ENCODE data around the gene NUP85.

GRCh38 chr17:75199886-75200618 lies 5.4 kb upstream of the NUP85 start:
- no peak for TF ChIP-seq POLR2AphosphoS5 (IDR thresholded peaks at IDR 0.05; ENCODE audit: low read depth)
- no peak for TF ChIP-seq CTCF (conservative IDR thresholded peaks at IDR 0.05; ENCODE audit: low read depth in 2 of 2)
- TF ChIP-seq EZH2phosphoT487 (IDR thresholded peaks at IDR 0.05; ENCODE audit: unreplicated experiment): no peak
- no peak for TF ChIP-seq EZH2 (IDR thresholded peaks at IDR 0.05; ENCODE audit: low read depth, unreplicated experiment)
- no peak for TF ChIP-seq JUNB (IDR thresholded peaks at IDR 0.05; ENCODE audit: unreplicated experiment)
- TF ChIP-seq REST (IDR thresholded peaks at IDR 0.05; ENCODE audit: unreplicated experiment): no peak
- TF ChIP-seq CREB1 (CRISPR knock-in tag; IDR thresholded peaks at IDR 0.05; ENCODE audit: low read depth): no peak
- no peak for TF ChIP-seq NANOG (IDR thresholded peaks at IDR 0.05; ENCODE audit: borderline replicate concordance)
- TF ChIP-seq ETS1 (IDR thresholded peaks at IDR 0.05): no peak
- TF ChIP-seq STAT1 (IDR thresholded peaks at IDR 0.05; ENCODE audit: unreplicated experiment): no peak
- no peak for TF ChIP-seq ZNF114 (CRISPR knock-in tag; IDR thresholded peaks at IDR 0.05)
- TF ChIP-seq ZNF462 (CRISPR knock-in tag; IDR thresholded peaks at IDR 0.05): no peak

Data from GM23338 (cell line).